Measurements from ENCODE around the gene TTYH1.

- TF ChIP-seq BCL11A (IDR thresholded peaks at IDR 0.05; ENCODE audit: low read depth in 2 of 2, low read length in 2 of 2) (no peak), ZNF274 (IDR thresholded peaks at IDR 0.05; ENCODE audit: borderline replicate concordance, extremely low read depth, low read length) (no peak), SIRT6 (IDR thresholded peaks at IDR 0.05; ENCODE audit: low read length) (no peak)
These were observed 47.6 kb downstream of the TTYH1 start for GRCh38 chr19:54462655-54463530.

Measured in H1 (cell line).